Lower lobe of right lung (tissue), 2 donors: ENCODE results near the gene UGT1A8. TPM values are rescaled to one million over a fixed set of nuclear protein-coding genes. Genes with fewer than 3 reads are reported as not detected.

Experiments used
- ATAC-seq, 2 donors: fragments of 200-7000 bp; cut with Tn5 transposase; one replicate each; pipeline ENCODE4 v1.9.1; 2020 to 2022; ENCODE audit warnings: mild to moderate bottlenecking in 2 of 2, moderate library complexity in 2 of 2
- DNase-seq: peaks from one replicate; pipeline ENCODE4 v3.0.0-alpha.2; 2020
- H3K27ac ChIP-seq: fragments of 200-600 bp; one replicate; pipeline ENCODE4 v1.8.0; 2022
- H3K27me3 ChIP-seq: fragments of 200-600 bp; one replicate; pipeline ENCODE4 v1.8.0; 2022; ENCODE audit warnings: low read depth
- H3K36me3 ChIP-seq: fragments of 200-600 bp; one replicate; pipeline ENCODE4 v1.8.0; 2022; ENCODE audit warnings: mild to moderate bottlenecking
- H3K4me1 ChIP-seq: fragments of 200-600 bp; one replicate; pipeline ENCODE4 v1.8.0; 2022
- H3K4me3 ChIP-seq: fragments of 200-600 bp; one replicate; pipeline ENCODE4 v1.8.0; 2022; ENCODE audit warnings: mild to moderate bottlenecking
- H3K9me3 ChIP-seq: fragments of 200-600 bp; one replicate; pipeline ENCODE4 v1.8.0; 2022
- CTCF ChIP-seq: fragments of 200-600 bp; IDR thresholded peaks from one replicate; pipeline ENCODE4 v1.8.0; 2022; ENCODE audit warnings: antibody characterized with exemption, mild to moderate bottlenecking
- intact Hi-C: fragments of 100-400 bp; cut with DNase I; formaldehyde crosslinking; loops from one replicate; pipeline ENCODE4 v1.11.0; 2022
- total RNA-seq: library from RNA; stranded (reverse); fragmentation: NEBNext Ultra II Directional; extraction: Animal tissue kit (Norgen Biotek cat#: 25700); gene quantifications from one replicate; pipeline ENCODE4 v1.2.1, GENCODE V29; 2021
- donor health status: DM: no; HTN: yes; CAD: no; lungs with severe emphysema.

UGT1A8 gene
- total RNA-seq, 1 donor from 2014 or later = not detected

GRCh38 chr2:233795735-233796171 lies 178.3 kb downstream of the UGT1A8 start:
- H3K4me1 ChIP-seq = no peaks in the 10 kb centered on the region
- ATAC-seq = no peak
- no peaks in the 10 kb centered on the region for H3K27me3 ChIP-seq
- H3K4me3 ChIP-seq = no peak overlapping the region
- no peaks in the 10 kb centered on the region for H3K36me3 ChIP-seq
- DNase-seq = no peak
- intact Hi-C loops = no loop called here
- TF ChIP-seq CTCF = no peak
- H3K9me3 ChIP-seq = no peaks in the 10 kb centered on the region
- H3K27ac ChIP-seq = no peak overlapping the region

GRCh38 chr2:233796254-233796653 lies 178.8 kb downstream of the UGT1A8 start:
- ATAC-seq = no peak
- H3K27me3 ChIP-seq = no peaks in the 10 kb centered on the region
- intact Hi-C loops = no loop called here

GRCh38 chr2:233798335-233799086 lies 181.1 kb downstream of the UGT1A8 start:
- Histone ChIP-seq H3K27ac (no peak overlapping the region), H3K9me3 (no peaks in the 10 kb centered on the region), H3K36me3 (no peaks in the 10 kb centered on the region), H3K4me3 (no peak overlapping the region), H3K27me3 (no peaks in the 10 kb centered on the region), H3K4me1 (no peaks in the 10 kb centered on the region)
- DNase-seq (no peak), ATAC-seq (no peak)
- intact Hi-C loops = no loop called here
- no peak for TF ChIP-seq CTCF

More at GRCh38 chr2:233796254-233796653, 178.8 kb downstream of the UGT1A8 start:
- no peak overlapping the region for H3K27ac ChIP-seq
- no peak overlapping the region for H3K4me3 ChIP-seq
- no peak for DNase-seq
- TF ChIP-seq CTCF = no peak
- no peaks in the 10 kb centered on the region for H3K36me3 ChIP-seq
- H3K9me3 ChIP-seq = no peaks in the 10 kb centered on the region
- no peaks in the 10 kb centered on the region for H3K4me1 ChIP-seq

GRCh38 chr2:233799087-233799665 lies 181.7 kb downstream of the UGT1A8 start:
- DNase-seq (no peak), ATAC-seq (no peak)
- no peaks in the 10 kb centered on the region for H3K36me3 ChIP-seq
- intact Hi-C loops = no loop called here
- no peak overlapping the region for H3K27ac ChIP-seq
- H3K27me3 ChIP-seq = no peaks in the 10 kb centered on the region
- H3K9me3 ChIP-seq = no peaks in the 10 kb centered on the region
- no peak overlapping the region for H3K4me3 ChIP-seq
- TF ChIP-seq CTCF = no peak
- H3K4me1 ChIP-seq = no peaks in the 10 kb centered on the region

GRCh38 chr2:233799716-233800115 lies 182.3 kb downstream of the UGT1A8 start:
- intact Hi-C loops = no loop called here
- Histone ChIP-seq H3K36me3 (no peaks in the 10 kb centered on the region), H3K27ac (no peak overlapping the region), H3K4me3 (no peak overlapping the region), H3K4me1 (no peaks in the 10 kb centered on the region), H3K9me3 (no peaks in the 10 kb centered on the region), H3K27me3 (no peaks in the 10 kb centered on the region)
- DNase-seq (no peak), ATAC-seq (no peak)
- no peak for TF ChIP-seq CTCF
